GM13977 (cell line): ENCODE results near the gene C1GALT1C1.
A peak's percentile ranks its signal among the peaks of the same experiment; 100 is the strongest.

Source experiments
- DNase-seq: peaks from one replicate; pipeline ENCODE4 v3.0.0; 2012; ENCODE audit warnings: low spot score
- CTCF ChIP-seq: IDR thresholded peaks from 2 replicates; pipeline ENCODE4 v1.5.1; 2012; ENCODE audit warnings: mild to moderate bottlenecking, control low read depth; ENCODE audit not compliant: insufficient read depth; ENCODE audit errors: extremely low read depth, missing control alignments
- in situ Hi-C: fragments of 300-500 bp; cut with MboI; formaldehyde crosslinking; loops from one replicate; pipeline ENCODE4 v1.12.0; 2022; ENCODE audit warnings: low sequenced_read_pairs, low pct_unique_long_range_greater_than_20kb, mixed read lengths, inconsistent platforms; ENCODE audit not compliant: unreplicated experiment

The C1GALT1C1 gene

GRCh38 chrX:120603707-120604360 lies 26.0 kb downstream of the C1GALT1C1 start, which contains the start of gene MCTS1:
Gene MCTS1 (plus strand): TSS chrX:120604101. CDS start chrX:120604237, 136 bp downstream.
- DNase-seq = peak; percentile 54
- in situ Hi-C loops = no loop called here
- no peak for TF ChIP-seq CTCF

- no peak for DNase-seq
- no peak for TF ChIP-seq CTCF
- in situ Hi-C loops = no loop called here
These were observed 44.2 kb downstream of the C1GALT1C1 start for GRCh38 chrX:120585702-120586101.
